GM12878 (cell line): ENCODE data around the gene SLC24A4. TPM values are rescaled to one million over a fixed set of nuclear protein-coding genes. Genes with fewer than 3 reads are reported as not detected.

Source experiments
- ATAC-seq: fragments of 200-7000 bp; cut with Tn5 transposase; 3 replicates; pipeline ENCODE4 v1.9.1; 2020; ENCODE audit warnings: mild to moderate bottlenecking, moderate library complexity
- BruUV-seq: library from RNA; stranded (reverse); fragments of 400-500 nt; replicated peaks from 2 replicates; lab custom pipeline; 2021; lab: Mats Ljungman, UMichigan
- CTCF ChIA-PET: fragments of 300-600 bp; sonication (Branson Sonifier 250); formaldehyde crosslinking; extraction: SDS; loops from one replicate; lab custom pipeline; 2021; ENCODE audit warnings: inconsistent platforms; lab: Yijun Ruan, JAX
- POLR2A ChIA-PET: fragments of 350-600 bp; formaldehyde crosslinking; extraction: SDS; loops from one replicate; lab custom pipeline; 2021; ENCODE audit warnings: inconsistent platforms; lab: Charles Lee
- RAD21 ChIA-PET: fragments of 300-600 bp; sonication (Branson Sonifier 250); formaldehyde crosslinking; loops from one replicate; lab custom pipeline; 2023; ENCODE audit warnings: antibody characterized with exemption; ENCODE audit not compliant: unreplicated experiment; lab: Charles Lee
- SMC1A ChIA-PET: fragments of 300-600 bp; sonication (Branson Sonifier 250); formaldehyde crosslinking; loops from one replicate; lab custom pipeline; 2023; ENCODE audit not compliant: unreplicated experiment, uncharacterized antibody; lab: Charles Lee
- DNase-seq: peaks from one replicate; pipeline ENCODE4 v3.0.0-alpha.2; 2011; ENCODE audit warnings: low read depth, low spot score
- FAIRE-seq: peaks from 3 replicates; lab custom pipeline; 2011; peaks lifted over from hg19 to GRCh38; lab: Jason Lieb, UNC
- H2AFZ ChIP-seq: 2 replicates; pipeline ENCODE4 v1.6.0; 2011; ENCODE audit warnings: low read depth, low read length, control low read depth; ENCODE audit not compliant: control insufficient read depth
- H3K27ac ChIP-seq: 2 replicates; pipeline ENCODE4 v1.5.1; 2011; ENCODE audit warnings: control low read depth; ENCODE audit not compliant: control insufficient read depth, insufficient read depth
- H3K27me3 ChIP-seq, 2 experiments: replicated peaks in 1 of 2; 2 replicates each; pipeline versions ENCODE4 v1.6.0 to v1.6.1; 2011; ENCODE audit warnings: low read length in 1 of 2; ENCODE audit not compliant: control insufficient read depth in 2 of 2, insufficient read depth in 2 of 2
- H3K36me3 ChIP-seq, 2 experiments: 2 replicates each; pipeline ENCODE4 v1.5.1; 2011; ENCODE audit warnings: low read length in 1 of 2; ENCODE audit not compliant: control insufficient read depth in 2 of 2, insufficient read depth in 2 of 2
- H3K4me1 ChIP-seq: 2 replicates; pipeline ENCODE4 v1.6.1; 2011; ENCODE audit warnings: mild to moderate bottlenecking, low read length, moderate library complexity, mixed read lengths; ENCODE audit not compliant: control insufficient read depth, insufficient read depth
- H3K4me2 ChIP-seq: 2 replicates; pipeline ENCODE4 v1.6.0; 2011; ENCODE audit warnings: control low read depth; ENCODE audit not compliant: control insufficient read depth, insufficient read depth
- H3K4me3 ChIP-seq: fragments of 200-600 bp; sonication (generic); 2 replicates; pipeline ENCODE4 v1.5.1; 2016
- H3K79me2 ChIP-seq: 2 replicates; pipeline ENCODE4 v1.6.0; 2011; ENCODE audit warnings: low read length; ENCODE audit not compliant: control insufficient read depth, insufficient read depth
- H3K9ac ChIP-seq: 2 replicates; pipeline ENCODE4 v1.8.0; 2011; ENCODE audit warnings: low read length, control low read depth, mixed read lengths; ENCODE audit not compliant: control insufficient read depth, insufficient read depth
- H3K9me3 ChIP-seq: replicated peaks from 3 replicates; pipeline ENCODE4 v1.5.1; 2011; ENCODE audit warnings: mild to moderate bottlenecking, low read length; ENCODE audit not compliant: control insufficient read depth, insufficient read depth
- H4K20me1 ChIP-seq: 2 replicates; pipeline ENCODE4 v1.6.0; 2011; ENCODE audit not compliant: control insufficient read depth, insufficient read depth
- CBX3 ChIP-seq: fragments of 200-600 bp; sonication (generic); IDR thresholded peaks from 2 replicates; pipeline ENCODE4 v1.6.1; 2016; ENCODE audit warnings: low read depth, borderline replicate concordance
- SUPT20H ChIP-seq: IDR thresholded peaks from 2 replicates; pipeline ENCODE4 v1.6.1; 2011; ENCODE audit warnings: low read depth, mild to moderate bottlenecking, low read length, moderate library complexity, borderline replicate concordance; ENCODE audit not compliant: control insufficient read depth
- ZNF687 ChIP-seq: fragments of 450-650 bp; IDR thresholded peaks from 2 replicates; pipeline ENCODE4 v1.6.1; 2017; ENCODE audit warnings: mild to moderate bottlenecking, moderate library complexity
- WGBS: methylation state at CpG from one replicate; pipeline ENCODE4 v1.1.6; 2016; ENCODE audit warnings: low lambda C conversion rate; ENCODE audit not compliant: insufficient replicate concordance, insufficient coverage; ENCODE audit errors: missing lambda C conversion rate; 5-methylcytosine and 5-hydroxymethylcytosine counted together
- in situ Hi-C: fragments of 300-500 bp; cut with MboI; formaldehyde crosslinking; loops from 9 replicates; pipeline ENCODE4 v1.14.3; 2018; ENCODE audit warnings: mixed read lengths
- intact Hi-C: fragments of 100-400 bp; cut with micrococcal nuclease; formaldehyde crosslinking; loops from one replicate; pipeline ENCODE4 v1.14.2; 2022; ENCODE audit not compliant: unreplicated experiment
- polyA plus RNA-seq, 11 experiments: library from polyadenylated mRNA; depleted of rRNA in 4 of 11; unstranded in 6 of 11; stranded (reverse) in 5 of 11; fragments of >200 nt; fragmentation: Nextera tagmentation in 4 of 11; fragmentation: Illumina TruSeq in 1 of 11; extraction: Ambion mirVana in 4 of 11; extraction: Trizol in 1 of 11; gene quantifications; 1 replicate in 1 of 11; 2 replicates in 10 of 11; pipeline versions ENCODE4 v1.2.1 to v1.2.3, GENCODE V29; 2011 to 2016; ENCODE audit warnings: inconsistent platforms in 2 of 11, missing spikeins in 2 of 11, low read depth in 1 of 11
- total RNA-seq, 4 experiments: library from RNA; depleted of rRNA in 3 of 4; stranded (reverse); fragments of >200 nt in 3 of 4; fragmentation: Illumina TruSeq in 1 of 4; extraction: Trizol in 1 of 4; gene quantifications; 2 replicates each; pipeline versions ENCODE4 v1.2.1 to v1.2.3, GENCODE V29; 2013 to 2021

The SLC24A4 gene
- total and polyA plus RNA-seq, 10 of the 15 experiments (the other 5 are each of a cell fraction or from before 2014, with no cell fraction given) = under 0.01 to 0.46 (median 0.04) TPM; not detected in 5

- ATAC-seq (no peak), FAIRE-seq (no peak), DNase-seq (no peak)
- H3K79me2 ChIP-seq = no peaks in the 10 kb centered on the region
- RAD21 ChIA-PET = no interaction called here
- SMC1A ChIA-PET = no interaction called here
- H3K9ac ChIP-seq = no peak overlapping the region
- TF ChIP-seq CBX3 = no peak
- no peak for TF ChIP-seq SUPT20H
- no peak for TF ChIP-seq ZNF687
- H3K27ac ChIP-seq = no peak overlapping the region
- CTCF ChIA-PET = no interaction called here
- POLR2A ChIA-PET = no interaction called here
- H3K4me2 ChIP-seq = no peak overlapping the region
- no peaks in the 10 kb centered on the region for H4K20me1 ChIP-seq
- in situ Hi-C loops (no loop called here), intact Hi-C loops (no loop called here)
- no peaks in the 10 kb centered on the region for H3K27me3 ChIP-seq
- WGBS = 78% methylated on average over 4 of the region's 4 CpGs
- no peak overlapping the region for H3K4me3 ChIP-seq
- H3K9me3 ChIP-seq = peaks cover 14% of the 10 kb centered on the region; the same call in 2 of the 3 replicates
- H3K4me1 ChIP-seq = peaks cover 22% of the 10 kb centered on the region
- no TSS peak for BruUV-seq
- no peaks in the 10 kb centered on the region for H3K36me3 ChIP-seq
- no peak overlapping the region for H2AFZ ChIP-seq
These were observed 81.1 kb downstream of the SLC24A4 start for GRCh38 chr14:92404018-92404417.
